HL-60 (cell line): ENCODE results near the gene HES5.

Experiments
- DNase-seq, 2 experiments: peaks; one replicate each; pipeline ENCODE4 v3.0.0-alpha.2; 2010 to 2020; ENCODE audit warnings: low read depth in 1 of 2, low spot score in 1 of 2
- H3K27ac ChIP-seq: fragments of 250-450 bp; sonication (Bioruptor Pico); replicated peaks from 2 replicates; pipeline ENCODE4 v1.5.1; 2020; ENCODE audit warnings: mild to moderate bottlenecking, moderate library complexity
- H3K27me3 ChIP-seq: fragments of 250-450 bp; sonication (Bioruptor Pico); 2 replicates; pipeline ENCODE4 v1.5.1; 2021; ENCODE audit warnings: mild to moderate bottlenecking, moderate library complexity; ENCODE audit not compliant: insufficient read depth, poor library complexity, severe bottlenecking
- H3K4me3 ChIP-seq: replicated peaks from 2 replicates; pipeline ENCODE4 v1.5.1; 2011; ENCODE audit warnings: mild to moderate bottlenecking, control low read depth, low read length; ENCODE audit not compliant: insufficient read depth
- CTCF ChIP-seq: IDR thresholded peaks from one replicate; pipeline ENCODE4 v1.5.1; 2011; ENCODE audit warnings: low read length, control low read depth, inconsistent platforms; ENCODE audit not compliant: insufficient read depth
- GABPA ChIP-seq: IDR thresholded peaks from 2 replicates; pipeline ENCODE4 v1.6.1; 2012; ENCODE audit warnings: low read depth
- POLR2AphosphoS5 ChIP-seq: IDR thresholded peaks from 2 replicates; pipeline ENCODE4 v1.6.1; 2012; ENCODE audit warnings: low read depth
- REST ChIP-seq: IDR thresholded peaks from 2 replicates; pipeline ENCODE4 v1.6.1; 2012; ENCODE audit warnings: low read depth; ENCODE audit not compliant: insufficient replicate concordance
- SPI1 ChIP-seq: IDR thresholded peaks from 2 replicates; pipeline ENCODE4 v1.6.1; 2012; ENCODE audit warnings: low read depth, mild to moderate bottlenecking, borderline replicate concordance

The HES5 gene

GRCh38 chr1:2483970-2484369, 46.1 kb downstream of the HES5 start:
- no peak for DNase-seq
- H3K27ac ChIP-seq: no peak overlapping the region
- TF ChIP-seq REST (no peak), CTCF (no peak)
- H3K4me3 ChIP-seq: no peak overlapping the region
- H3K27me3 ChIP-seq: no peaks in the 10 kb centered on the region

GRCh38 chr1:2483026-2483425, 47.0 kb downstream of the HES5 start:
- Histone ChIP-seq H3K27ac (no peak overlapping the region), H3K4me3 (no peak overlapping the region), H3K27me3 (no peaks in the 10 kb centered on the region)
- TF ChIP-seq GABPA (no peak), CTCF (no peak), SPI1 (no peak), REST (no peak), POLR2AphosphoS5 (no peak)
- no peak for DNase-seq

GRCh38 chr1:2482588-2482987, 47.5 kb downstream of the HES5 start:
- H3K27ac ChIP-seq: no peak overlapping the region
- no peaks in the 10 kb centered on the region for H3K27me3 ChIP-seq
- DNase-seq: no peak
- no peak overlapping the region for H3K4me3 ChIP-seq
- no peak for TF ChIP-seq POLR2AphosphoS5
- TF ChIP-seq REST: peak; percentile 94
- TF ChIP-seq GABPA: no peak
- no peak for TF ChIP-seq CTCF
